ENCODE results near the gene PPIL6.

Gene PPIL6

GRCh38 chr6:109347779-109348178 is 92.6 kb downstream of the PPIL6 start:
- CTCF ChIA-PET = no interaction called here
- no peak for DNase-seq (ENCODE audit: extremely low spot score)
- POLR2A ChIA-PET = no interaction called here
- TF ChIP-seq, protein P1, sequence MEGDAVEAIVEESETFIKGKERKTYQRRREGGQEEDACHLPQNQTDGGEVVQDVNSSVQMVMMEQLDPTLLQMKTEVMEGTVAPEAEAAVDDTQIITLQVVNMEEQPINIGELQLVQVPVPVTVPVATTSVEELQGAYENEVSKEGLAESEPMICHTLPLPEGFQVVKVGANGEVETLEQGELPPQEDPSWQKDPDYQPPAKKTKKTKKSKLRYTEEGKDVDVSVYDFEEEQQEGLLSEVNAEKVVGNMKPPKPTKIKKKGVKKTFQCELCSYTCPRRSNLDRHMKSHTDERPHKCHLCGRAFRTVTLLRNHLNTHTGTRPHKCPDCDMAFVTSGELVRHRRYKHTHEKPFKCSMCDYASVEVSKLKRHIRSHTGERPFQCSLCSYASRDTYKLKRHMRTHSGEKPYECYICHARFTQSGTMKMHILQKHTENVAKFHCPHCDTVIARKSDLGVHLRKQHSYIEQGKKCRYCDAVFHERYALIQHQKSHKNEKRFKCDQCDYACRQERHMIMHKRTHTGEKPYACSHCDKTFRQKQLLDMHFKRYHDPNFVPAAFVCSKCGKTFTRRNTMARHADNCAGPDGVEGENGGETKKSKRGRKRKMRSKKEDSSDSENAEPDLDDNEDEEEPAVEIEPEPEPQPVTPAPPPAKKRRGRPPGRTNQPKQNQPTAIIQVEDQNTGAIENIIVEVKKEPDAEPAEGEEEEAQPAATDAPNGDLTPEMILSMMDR (IDR thresholded peaks at IDR 0.05; ENCODE audit: control extremely low read depth, extremely low read depth, low read depth, missing control alignments) = no peak

GRCh38 chr6:109345986-109346385 is 94.4 kb downstream of the PPIL6 start:
- CTCF ChIA-PET = interaction anchor here (1.3 kb wide), 1 partner anchor 25 kb away, joined by 3 read pairs; no protein-coding TSS in a partner anchor
- TF ChIP-seq, protein P1 (IDR thresholded peaks at IDR 0.05; ENCODE audit: control extremely low read depth, extremely low read depth, low read depth, missing control alignments) = no peak
- POLR2A ChIA-PET = no interaction called here

GRCh38 chr6:109344226-109344625 is 96.2 kb downstream of the PPIL6 start:
- DNase-seq (ENCODE audit: extremely low spot score) = no peak
- CTCF ChIA-PET = no interaction called here
- TF ChIP-seq, protein P1 (IDR thresholded peaks at IDR 0.05; ENCODE audit: control extremely low read depth, extremely low read depth, low read depth, missing control alignments) = no peak
- POLR2A ChIA-PET = no interaction called here

More at GRCh38 chr6:109345986-109346385, 94.4 kb downstream of the PPIL6 start:
- no peak for DNase-seq (ENCODE audit: extremely low spot score)

DNA sequence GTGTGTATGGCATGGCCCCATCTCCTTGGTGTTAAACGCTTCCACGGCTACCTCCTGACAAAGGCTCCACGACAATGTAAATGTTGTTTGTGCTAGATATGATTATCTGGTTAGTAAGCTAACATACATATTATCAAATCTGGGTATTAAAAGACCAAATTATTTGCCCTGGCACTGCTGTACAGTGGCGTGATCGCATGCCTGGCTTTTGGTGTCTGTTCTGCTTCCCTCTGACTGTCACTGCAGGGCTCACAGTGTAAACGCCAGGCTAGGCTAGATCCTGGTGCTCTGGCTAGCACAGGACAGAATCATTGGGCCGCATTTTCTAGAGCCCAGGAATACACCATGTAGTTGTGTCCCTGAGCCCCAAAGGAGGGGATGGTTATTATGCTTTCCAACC is 96.9 kb downstream of the PPIL6 start:
- CTCF ChIA-PET = no interaction called here

DNA sequence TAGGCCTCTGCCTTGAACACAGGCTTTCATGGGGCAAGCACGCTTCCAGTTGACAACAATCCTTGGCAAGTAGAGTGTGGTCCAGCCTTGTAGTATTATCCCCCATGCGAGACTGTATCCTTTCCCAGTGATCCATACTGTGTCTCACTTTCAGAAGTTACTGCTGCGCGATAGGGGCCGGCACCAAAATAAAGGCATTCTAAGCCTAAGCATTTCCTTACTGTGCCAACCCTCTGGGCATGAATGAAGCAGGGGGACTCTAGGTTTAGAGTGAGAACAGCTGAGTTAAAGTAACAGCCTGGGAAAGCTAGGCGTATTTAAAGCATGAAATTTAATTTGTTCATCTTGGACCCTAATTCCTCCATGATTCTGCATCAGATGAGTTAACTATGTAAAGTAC is 97.5 kb downstream of the PPIL6 start:
- CTCF ChIA-PET = interaction anchor here (1.2 kb wide), 1 partner anchor 14 kb away, joined by 4 read pairs; no protein-coding TSS in a partner anchor
- POLR2A ChIA-PET = no interaction called here
- TF ChIP-seq, protein P1 (IDR thresholded peaks at IDR 0.05; ENCODE audit: control extremely low read depth, extremely low read depth, low read depth, missing control alignments) = no peak
- no peak for DNase-seq (ENCODE audit: extremely low spot score)

More for the DNA sequence above, 96.9 kb downstream of the PPIL6 start:
- TF ChIP-seq, protein P1 (IDR thresholded peaks at IDR 0.05; ENCODE audit: control extremely low read depth, extremely low read depth, low read depth, missing control alignments) = no peak
- POLR2A ChIA-PET = no interaction called here
- DNase-seq (ENCODE audit: extremely low spot score) = no peak

DNA sequence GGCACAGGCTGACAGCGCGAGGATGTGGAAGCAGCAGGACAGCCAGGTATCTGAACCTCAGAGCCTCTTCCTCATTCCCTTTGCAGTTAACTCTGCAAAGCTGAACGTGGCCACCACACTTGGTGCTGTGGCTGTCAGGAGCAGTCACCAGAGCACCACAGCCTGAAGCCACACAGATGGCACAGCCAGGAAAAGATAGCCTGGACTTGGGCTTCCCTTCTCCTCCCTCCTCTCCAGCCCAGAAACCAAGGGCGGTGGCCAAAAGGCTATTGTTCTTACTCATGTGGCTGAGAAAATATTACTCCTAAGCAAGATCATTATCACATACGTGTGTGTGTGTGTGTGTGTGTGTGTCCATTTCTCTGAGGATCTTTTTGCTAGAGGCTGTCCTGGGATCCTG is 97.9 kb downstream of the PPIL6 start:
- TF ChIP-seq, protein P1 (IDR thresholded peaks at IDR 0.05; ENCODE audit: control extremely low read depth, extremely low read depth, low read depth, missing control alignments) = no peak
- ChIA-PET CTCF (interaction anchor here (1.2 kb wide), 1 partner anchor 13 kb away, joined by 4 read pairs; no protein-coding TSS in a partner anchor), POLR2A (no interaction called here)
- no peak for DNase-seq (ENCODE audit: extremely low spot score)

- POLR2A ChIA-PET = no interaction called here
- DNase-seq (ENCODE audit: extremely low spot score) = no peak
- CTCF ChIA-PET = interaction anchor here (1.8 kb wide), 1 partner anchor 11 kb away, joined by 5 read pairs; no protein-coding TSS in a partner anchor
- TF ChIP-seq, protein P1 (IDR thresholded peaks at IDR 0.05; ENCODE audit: control extremely low read depth, extremely low read depth, low read depth, missing control alignments) = no peak
Measured at GRCh38 chr6:109340811-109341210, 99.6 kb downstream of the PPIL6 start.

All from GM10248 (cell line).